Choroid plexus epithelial cell (primary cell): ENCODE measurements around the gene IFIT1.
A peak's percentile ranks its signal among the peaks of the same experiment; 100 is the strongest.

Experiments
- DNase-seq: peaks from one replicate; pipeline ENCODE4 v3.0.0-alpha.2; 2010; ENCODE audit warnings: low read depth
- H3K4me3 ChIP-seq: 2 replicates; pipeline ENCODE4 v1.5.1; 2011; ENCODE audit warnings: low read depth, mild to moderate bottlenecking, control low read depth, low read length, moderate library complexity
- CTCF ChIP-seq: conservative IDR thresholded peaks from 2 replicates; pipeline ENCODE4 v1.5.1; 2011; ENCODE audit warnings: low read depth, mild to moderate bottlenecking, control low read depth, inconsistent platforms, low read length, moderate library complexity

The IFIT1 gene

GRCh38 chr10:89355394-89355931, 37.0 kb upstream of the IFIT1 start:
- no peak overlapping the region for H3K4me3 ChIP-seq
- no peak for TF ChIP-seq CTCF
- DNase-seq = peak; percentile 71

GRCh38 chr10:89357096-89357495, 35.3 kb upstream of the IFIT1 start:
- no peak overlapping the region for H3K4me3 ChIP-seq
- no peak for TF ChIP-seq CTCF
- peak; percentile 37 for DNase-seq

GRCh38 chr10:89357975-89358374, 34.4 kb upstream of the IFIT1 start:
- TF ChIP-seq CTCF = no peak
- no peak for DNase-seq

GRCh38 chr10:89360157-89360556, 32.3 kb upstream of the IFIT1 start:
- H3K4me3 ChIP-seq = no peak overlapping the region
- TF ChIP-seq CTCF = no peak
- no peak for DNase-seq

More at GRCh38 chr10:89357975-89358374, 34.4 kb upstream of the IFIT1 start:
- H3K4me3 ChIP-seq = no peak overlapping the region

- TF ChIP-seq CTCF = no peak
- H3K4me3 ChIP-seq = no peak overlapping the region
- DNase-seq = no peak
Observed at GRCh38 chr10:89362929-89363328, 29.5 kb upstream of the IFIT1 start.

GRCh38 chr10:89363729-89364442, 28.5 kb upstream of the IFIT1 start:
- DNase-seq = no peak

More at GRCh38 chr10:89363729-89364442, 28.5 kb upstream of the IFIT1 start:
- no peak overlapping the region for H3K4me3 ChIP-seq
- TF ChIP-seq CTCF = no peak
